Measurements from ENCODE around the gene BFSP1.

Gene BFSP1

GRCh38 chr20:17488916-17489600 is 42.1 kb downstream of the BFSP1 start:
- Histone ChIP-seq H3K9me3 (ENCODE audit: control insufficient read depth, insufficient read depth, low read depth, low read length) (no peaks in the 10 kb centered on the region), H3K4me1 (ENCODE audit: control insufficient read depth, insufficient read depth, low read length) (no peaks in the 10 kb centered on the region), H3K27ac (ENCODE audit: extremely low read depth, low read depth, low read length) (no peak overlapping the region), H3K36me3 (ENCODE audit: control insufficient read depth in 2 of 2, insufficient read depth in 1 of 2, low read length in 2 of 2) (no peaks in the 10 kb centered on the region), H3K4me3 (ENCODE audit: low read depth, low read length) (no peak overlapping the region)
- TF ChIP-seq ZBTB26 (tag by site-specific recombination; optimal IDR thresholded peaks at IDR 0.05) (no peak), ZNF548 (tag by site-specific recombination; IDR thresholded peaks at IDR 0.05) (no peak), ZNF292 (tag by site-specific recombination; IDR thresholded peaks at IDR 0.05; ENCODE audit: borderline replicate concordance, low read depth) (no peak), ZNF488 (tag by site-specific recombination; IDR thresholded peaks at IDR 0.05) (no peak), ZNF248 (tag by site-specific recombination; IDR thresholded peaks at IDR 0.05) (no peak)
- TF ChIP-seq, protein P1, sequence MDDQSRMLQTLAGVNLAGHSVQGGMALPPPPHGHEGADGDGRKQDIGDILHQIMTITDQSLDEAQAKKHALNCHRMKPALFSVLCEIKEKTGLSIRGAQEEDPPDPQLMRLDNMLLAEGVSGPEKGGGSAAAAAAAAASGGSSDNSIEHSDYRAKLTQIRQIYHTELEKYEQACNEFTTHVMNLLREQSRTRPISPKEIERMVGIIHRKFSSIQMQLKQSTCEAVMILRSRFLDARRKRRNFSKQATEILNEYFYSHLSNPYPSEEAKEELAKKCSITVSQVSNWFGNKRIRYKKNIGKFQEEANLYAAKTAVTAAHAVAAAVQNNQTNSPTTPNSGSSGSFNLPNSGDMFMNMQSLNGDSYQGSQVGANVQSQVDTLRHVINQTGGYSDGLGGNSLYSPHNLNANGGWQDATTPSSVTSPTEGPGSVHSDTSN (CRISPR knock-in tag; IDR thresholded peaks at IDR 0.05) = no peak
- CTCF ChIA-PET = interaction anchor here (1.6 kb wide), 1 partner anchor 16 kb away, joined by 6 read pairs; no protein-coding TSS in a partner anchor
- POLR2A ChIA-PET = no interaction called here

DNA sequence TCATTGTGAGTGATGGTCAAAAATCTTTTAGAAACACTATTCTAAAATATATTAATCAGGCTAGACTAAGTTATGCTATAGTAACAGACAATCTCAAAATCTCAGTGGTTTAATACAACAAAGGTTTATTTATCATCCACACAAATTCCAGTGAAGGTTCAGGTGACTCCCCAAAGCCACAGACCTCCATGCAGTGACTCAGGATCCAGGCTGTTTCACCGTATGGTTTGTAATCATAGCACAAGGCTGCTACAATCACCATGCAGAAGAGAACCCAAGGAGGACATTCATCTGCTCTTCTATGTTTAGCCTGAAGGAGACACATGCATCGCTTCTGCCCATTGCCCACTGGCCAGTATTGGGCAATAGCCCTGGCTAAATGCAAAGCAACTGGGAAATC is 46.2 kb downstream of the BFSP1 start:
- H3K36me3 ChIP-seq (ENCODE audit: control insufficient read depth in 2 of 2, insufficient read depth in 1 of 2, low read length in 2 of 2) = no peaks in the 10 kb centered on the region
- no peaks in the 10 kb centered on the region for H3K9me3 ChIP-seq (ENCODE audit: control insufficient read depth, insufficient read depth, low read depth, low read length)
- H3K4me1 ChIP-seq (ENCODE audit: control insufficient read depth, insufficient read depth, low read length) = no peaks in the 10 kb centered on the region
- ChIA-PET CTCF (no interaction called here), POLR2A (no interaction called here)
- H3K4me3 ChIP-seq (ENCODE audit: low read depth, low read length) = no peak overlapping the region
- no peak overlapping the region for H3K27ac ChIP-seq (ENCODE audit: extremely low read depth, low read depth, low read length)
- TF ChIP-seq ZNF302 (tag by site-specific recombination; IDR thresholded peaks at IDR 0.05; ENCODE audit: low read depth) = no peak
- TF ChIP-seq ZNF223 (tag by site-specific recombination; IDR thresholded peaks at IDR 0.05) = no peak
- no peak for TF ChIP-seq ZNF10 (tag by site-specific recombination; IDR thresholded peaks at IDR 0.05)
- no peak for TF ChIP-seq PRDM2 (tag by site-specific recombination; IDR thresholded peaks at IDR 0.05; ENCODE audit: borderline replicate concordance)
- no peak for TF ChIP-seq ZNF335 (tag by site-specific recombination; conservative IDR thresholded peaks at IDR 0.05)

GRCh38 chr20:17482536-17482935 is 48.6 kb downstream of the BFSP1 start:
- CTCF ChIA-PET = interaction anchor here (0.6 kb wide), 1 partner anchor 39 kb away, joined by 3 read pairs; no protein-coding TSS in a partner anchor
- no peaks in the 10 kb centered on the region for H3K4me1 ChIP-seq (ENCODE audit: control insufficient read depth, insufficient read depth, low read length)

More at GRCh38 chr20:17482536-17482935, 48.6 kb downstream of the BFSP1 start:
- TF ChIP-seq ELK4 (IDR thresholded peaks at IDR 0.05; ENCODE audit: borderline replicate concordance, low read depth, low read length) = no peak
- Histone ChIP-seq H3K4me3 (ENCODE audit: low read depth, low read length) (no peak overlapping the region), H3K27ac (ENCODE audit: extremely low read depth, low read depth, low read length) (no peak overlapping the region), H3K9me3 (ENCODE audit: control insufficient read depth, insufficient read depth, low read depth, low read length) (no peaks in the 10 kb centered on the region), H3K36me3 (ENCODE audit: control insufficient read depth in 2 of 2, insufficient read depth in 1 of 2, low read length in 2 of 2) (no peaks in the 10 kb centered on the region)
- POLR2A ChIA-PET = no interaction called here
